Testis (tissue), 3 donors: Measurements from ENCODE around the gene FBXW7. TPM values are rescaled to one million over a fixed set of nuclear protein-coding genes. Genes with fewer than 3 reads are reported as not detected.
"Not testable (repeated sequence)": the region's sequence is repeated elsewhere in the genome, so short reads cannot be mapped to it uniquely, and the experiment has no call there.

ENCODE experiments used
- DNase-seq: peaks from one replicate; pipeline ENCODE4 v3.0.0-alpha.2; 2019
- H3K27ac ChIP-seq, 2 donors: fragments of 200-600 bp; sonication (generic); one replicate each; pipeline ENCODE4 v1.5.1; 2019
- H3K27me3 ChIP-seq: fragments of 200-600 bp; sonication (generic); one replicate; pipeline ENCODE4 v1.5.1; 2019
- H3K36me3 ChIP-seq: fragments of 200-600 bp; sonication (generic); one replicate; pipeline ENCODE4 v1.5.1; 2017; ENCODE audit warnings: low read depth; ENCODE audit errors: missing control alignments
- H3K4me1 ChIP-seq: fragments of 200-600 bp; sonication (generic); one replicate; pipeline ENCODE4 v1.5.1; 2019
- H3K4me3 ChIP-seq, 2 donors: fragments of 200-600 bp; sonication (generic); one replicate each; pipeline ENCODE4 v1.5.1; 2017 to 2019
- H3K9me3 ChIP-seq: fragments of 200-600 bp; sonication (generic); one replicate; pipeline ENCODE4 v1.5.1; 2017
- POLR2A ChIP-seq: fragments of 450-650 bp; IDR thresholded peaks from one replicate; pipeline ENCODE4 v1.6.1; 2017; ENCODE audit warnings: antibody characterized with exemption, mild to moderate bottlenecking, moderate library complexity
- WGBS, 2 donors: methylation state at CpG; one replicate each; pipeline ENCODE4 v1.1.5; 2018; 5-methylcytosine and 5-hydroxymethylcytosine counted together
- intact Hi-C: fragments of 100-400 bp; cut with DNase I; formaldehyde crosslinking; loops from one replicate; pipeline ENCODE4 v1.15.1; 2023; ENCODE audit warnings: low total_unique reads
- polyA plus RNA-seq: library from polyadenylated mRNA; stranded (reverse); fragments of 350-450 nt; fragmentation: Illumina TruSeq; extraction: RNeasy Lipid Tissue Mini Kit (QIAGEN cat#74804); gene quantifications from one replicate; pipeline ENCODE4 v1.2.3, GENCODE V29; 2014; ENCODE audit warnings: low read depth, low replicate concordance; ENCODE audit not compliant: insufficient read depth
- total RNA-seq, 2 donors: library from RNA; depleted of rRNA; stranded (reverse); fragments of >200 nt; gene quantifications; one replicate each; pipeline ENCODE4 v1.2.3, GENCODE V29; 2016
- TF ChIP-seq, protein P1 (sequence below), 3 experiments: fragments of 450-650 bp in 2 of 3; fragments of 200-600 bp in 1 of 3; sonication (generic) in 1 of 3; IDR thresholded peaks; one replicate each; pipeline ENCODE4 v1.5.1; 2016 to 2019; ENCODE audit warnings: antibody characterized with exemption in 3 of 3, mild to moderate bottlenecking in 2 of 3, moderate library complexity in 1 of 3

FBXW7 gene
- total and polyA plus RNA-seq, 3 donors from 2014 or later = 44.8 to 68.5 (median 55.4) TPM

DNA sequence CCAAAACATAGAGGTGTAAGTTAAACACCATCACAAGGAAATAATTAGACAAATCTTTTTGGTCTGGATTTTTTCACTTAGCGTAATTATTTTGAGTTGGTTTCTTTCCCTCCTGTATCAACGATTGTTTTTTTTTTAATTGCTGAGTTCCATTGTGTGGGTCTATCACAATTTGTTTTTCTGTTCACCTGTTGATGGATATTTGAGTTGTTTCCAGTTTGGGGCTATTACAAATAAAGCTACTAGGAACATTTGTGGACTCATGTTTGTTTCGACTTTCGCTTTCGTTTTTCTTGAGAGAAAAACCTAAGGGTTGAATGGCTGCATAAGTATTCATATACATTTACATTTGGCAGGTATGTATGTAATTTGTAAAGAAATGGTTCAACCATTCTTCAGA is 20.4 kb upstream of the FBXW7 start:
- H3K36me3 ChIP-seq = no peaks in the 10 kb centered on the region
- 87 to 92% methylated on average over 5 of the region's 5 CpGs for WGBS, 2 donors
- no peak for TF ChIP-seq POLR2A

DNA sequence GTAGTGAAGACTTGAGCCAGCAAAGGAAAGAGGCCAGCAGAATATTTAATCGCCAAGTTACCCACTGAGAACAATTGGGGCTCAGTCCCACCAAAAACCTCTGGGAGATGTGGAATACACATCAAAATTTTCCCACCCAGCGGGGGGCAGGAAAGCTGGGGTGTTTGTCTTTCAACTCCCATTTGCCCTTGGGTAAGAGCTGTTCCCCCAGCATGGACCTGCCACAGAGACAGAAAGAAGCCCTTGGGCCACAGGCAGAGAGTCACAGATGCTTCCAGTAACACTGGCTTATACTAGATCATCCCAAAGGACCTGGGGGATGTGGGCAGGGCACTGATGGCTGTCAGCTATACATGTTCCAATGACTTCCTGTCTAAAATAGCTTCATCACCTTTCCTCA is 18.9 kb upstream of the FBXW7 start:
- Histone ChIP-seq H3K27me3 (no peaks in the 10 kb centered on the region), H3K27ac (no peak overlapping the region), H3K36me3 (no peaks in the 10 kb centered on the region), H3K4me3 (no peak overlapping the region), H3K4me1 (no peaks in the 10 kb centered on the region), H3K9me3 (no peaks in the 10 kb centered on the region)
- DNase-seq = no peak
- intact Hi-C loops = no loop called here
- WGBS, 2 donors = 96 to 97% methylated on average over 2 of the region's 2 CpGs
- TF ChIP-seq, protein P1, sequence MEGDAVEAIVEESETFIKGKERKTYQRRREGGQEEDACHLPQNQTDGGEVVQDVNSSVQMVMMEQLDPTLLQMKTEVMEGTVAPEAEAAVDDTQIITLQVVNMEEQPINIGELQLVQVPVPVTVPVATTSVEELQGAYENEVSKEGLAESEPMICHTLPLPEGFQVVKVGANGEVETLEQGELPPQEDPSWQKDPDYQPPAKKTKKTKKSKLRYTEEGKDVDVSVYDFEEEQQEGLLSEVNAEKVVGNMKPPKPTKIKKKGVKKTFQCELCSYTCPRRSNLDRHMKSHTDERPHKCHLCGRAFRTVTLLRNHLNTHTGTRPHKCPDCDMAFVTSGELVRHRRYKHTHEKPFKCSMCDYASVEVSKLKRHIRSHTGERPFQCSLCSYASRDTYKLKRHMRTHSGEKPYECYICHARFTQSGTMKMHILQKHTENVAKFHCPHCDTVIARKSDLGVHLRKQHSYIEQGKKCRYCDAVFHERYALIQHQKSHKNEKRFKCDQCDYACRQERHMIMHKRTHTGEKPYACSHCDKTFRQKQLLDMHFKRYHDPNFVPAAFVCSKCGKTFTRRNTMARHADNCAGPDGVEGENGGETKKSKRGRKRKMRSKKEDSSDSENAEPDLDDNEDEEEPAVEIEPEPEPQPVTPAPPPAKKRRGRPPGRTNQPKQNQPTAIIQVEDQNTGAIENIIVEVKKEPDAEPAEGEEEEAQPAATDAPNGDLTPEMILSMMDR (IDR thresholded peaks at IDR 0.05) = no peak
- TF ChIP-seq POLR2A = no peak

More for the DNA sequence above, 20.4 kb upstream of the FBXW7 start:
- H3K4me1 ChIP-seq = no peaks in the 10 kb centered on the region
- H3K9me3 ChIP-seq = no peaks in the 10 kb centered on the region
- H3K27me3 ChIP-seq = no peaks in the 10 kb centered on the region
- intact Hi-C loops = no loop called here
- H3K4me3 ChIP-seq = no peak overlapping the region
- no peak overlapping the region for H3K27ac ChIP-seq
- DNase-seq = no peak

DNA sequence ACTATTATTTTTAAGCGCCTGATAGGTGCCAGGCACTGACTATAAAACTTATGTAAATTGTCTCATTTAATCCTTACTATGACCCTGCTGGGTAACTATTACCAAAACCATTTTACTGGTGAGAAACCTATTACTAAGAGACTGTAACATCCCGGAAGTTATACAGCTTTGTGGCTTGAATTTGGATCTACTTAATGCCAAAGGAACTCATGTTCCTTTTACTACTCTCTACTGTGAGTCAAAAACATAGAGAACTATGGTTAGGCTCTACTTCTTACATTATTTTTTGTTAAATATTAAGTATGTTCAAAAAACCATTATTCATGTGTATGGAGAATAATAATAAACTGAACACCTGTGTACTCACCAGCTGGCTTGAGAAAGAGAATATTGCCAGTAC is 14.8 kb upstream of the FBXW7 start:
- H3K36me3 ChIP-seq, intact Hi-C loops, H3K9me3 ChIP-seq, DNase-seq, H3K27me3 ChIP-seq, H3K4me1 ChIP-seq, H3K4me3 ChIP-seq, H3K27ac ChIP-seq: not testable (repeated sequence)
- whole genome bisulfite sequencing, 2 donors = 96 to 97% methylated on average over 2 of the region's 2 CpGs

DNA sequence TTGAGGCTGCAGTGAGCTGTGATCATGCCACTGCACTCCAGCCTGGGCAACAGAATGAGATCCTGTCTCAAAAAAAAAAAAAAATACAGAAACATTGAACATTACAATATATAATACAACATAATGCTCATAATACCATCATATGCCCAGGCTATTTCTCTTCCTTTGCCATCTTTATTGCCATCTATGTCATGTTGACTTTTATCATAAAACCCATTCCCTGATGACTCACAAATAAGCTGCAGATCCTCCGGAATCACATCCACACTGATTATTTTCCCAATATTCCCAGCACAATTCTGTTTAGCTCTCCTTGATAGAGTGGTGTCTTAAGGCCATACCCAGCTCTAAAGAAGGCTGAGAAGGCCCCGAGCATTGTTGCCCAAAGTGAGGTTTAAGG is 9.2 kb upstream of the FBXW7 start:
- Histone ChIP-seq H3K36me3 (no peaks in the 10 kb centered on the region), H3K9me3 (no peaks in the 10 kb centered on the region), H3K27me3 (no peaks in the 10 kb centered on the region), H3K27ac (no peak overlapping the region), H3K4me1 (no peaks in the 10 kb centered on the region), H3K4me3 (no peak overlapping the region)
- no peak for DNase-seq
- TF ChIP-seq, protein P1 (IDR thresholded peaks at IDR 0.05) = no peak
- TF ChIP-seq POLR2A = no peak
- intact Hi-C loops = no loop called here
- WGBS, 2 donors = 79 to 89% methylated on average over 2 of the region's 2 CpGs

DNA sequence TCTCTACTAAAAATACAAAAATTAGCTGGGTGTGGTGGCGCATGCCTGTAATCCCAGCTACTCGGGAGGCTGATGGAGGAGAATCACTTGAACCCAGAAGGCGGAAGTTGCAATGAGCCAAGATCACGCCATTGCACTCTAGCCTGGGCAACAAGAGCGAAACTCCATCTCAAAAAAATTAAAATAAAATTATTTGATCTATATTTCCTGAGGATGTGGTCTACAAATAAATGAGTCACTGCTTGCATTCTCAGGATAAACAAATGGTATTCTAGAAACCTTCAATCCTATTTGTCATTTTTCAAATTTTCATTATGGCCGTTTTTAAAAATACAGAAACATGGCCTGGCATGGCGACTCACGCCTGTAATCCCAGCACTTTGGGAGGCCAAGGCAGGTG is 8.6 kb upstream of the FBXW7 start:
- H3K27ac ChIP-seq, H3K4me1 ChIP-seq, intact Hi-C loops, H3K4me3 ChIP-seq, H3K27me3 ChIP-seq, DNase-seq, H3K9me3 ChIP-seq, H3K36me3 ChIP-seq: not testable (repeated sequence)
- 85 to 93% methylated on average over 8 of the region's 8 CpGs for WGBS, 2 donors

DNA sequence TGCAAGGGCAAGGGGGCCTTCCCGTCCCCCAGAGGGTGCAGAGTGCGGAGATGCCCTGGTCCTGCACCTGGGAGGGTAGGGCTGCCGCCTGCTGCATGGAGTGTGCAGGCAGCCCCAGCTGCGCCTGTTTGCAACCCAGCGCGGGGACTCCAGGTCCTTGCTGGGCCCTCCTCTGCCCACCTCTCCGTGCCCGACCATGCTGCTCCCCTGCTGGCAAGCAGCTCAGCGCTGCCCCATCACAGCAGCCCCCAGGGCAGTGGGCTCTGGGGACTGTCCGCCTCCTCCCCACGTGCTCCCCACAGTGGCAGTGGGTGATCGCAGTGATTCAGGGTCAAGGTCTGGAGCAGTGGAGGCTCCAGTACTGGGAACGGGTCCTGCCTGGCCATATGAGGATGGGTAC is 5.0 kb upstream of the FBXW7 start:
- WGBS, 2 donors = 78% methylated on average over 13 of the region's 13 CpGs; no CpG with 5 or more reads in 1 of the 2 donors
- H3K4me3 ChIP-seq = no peak overlapping the region
- TF ChIP-seq POLR2A = no peak
- TF ChIP-seq, protein P1 (IDR thresholded peaks at IDR 0.05) = no peak
- H3K9me3 ChIP-seq = no peaks in the 10 kb centered on the region
- no peak overlapping the region for H3K27ac ChIP-seq
- H3K36me3 ChIP-seq = no peaks in the 10 kb centered on the region
- DNase-seq = no peak
- no peaks in the 10 kb centered on the region for H3K27me3 ChIP-seq
- intact Hi-C loops = no loop called here
- H3K4me1 ChIP-seq = peaks cover 4% of the 10 kb centered on the region
